NT2/D1 (cell line): ENCODE measurements around the gene TENT4A.

Source experiments
- YY1 ChIP-seq: IDR thresholded peaks from 2 replicates; pipeline ENCODE4 v1.6.1; 2011; ENCODE audit not compliant: insufficient read length, insufficient read depth
- ZNF274 ChIP-seq: IDR thresholded peaks from 2 replicates; pipeline ENCODE4 v1.6.1; 2011; ENCODE audit warnings: mild to moderate bottlenecking, low read depth, low read length

DNA sequence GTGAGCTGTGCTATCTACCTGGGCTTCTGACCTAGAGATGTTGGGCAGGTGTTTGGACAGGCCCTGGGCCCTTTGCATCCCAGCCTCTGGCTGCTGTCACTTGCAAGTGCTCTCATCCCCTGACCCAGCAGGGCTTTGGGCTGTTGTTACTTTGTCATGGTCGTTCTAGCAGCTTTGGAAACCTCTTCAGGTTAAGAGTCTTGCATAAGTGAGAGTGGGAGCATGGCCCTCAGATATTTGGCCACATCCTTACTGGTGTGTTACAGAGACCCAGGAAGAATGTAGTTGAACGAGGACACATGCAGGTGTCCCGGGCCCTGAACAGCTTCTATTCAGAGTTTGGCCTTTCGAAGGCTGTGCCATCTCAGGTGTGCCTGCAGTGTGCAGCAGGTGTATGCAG is 4.5 kb downstream of the TENT4A start:
- no peak for TF ChIP-seq YY1
- no peak for TF ChIP-seq ZNF274
